K562 (cell line): Measurements from ENCODE around the gene SMAD3. TPM values are rescaled to one million over a fixed set of nuclear protein-coding genes. Genes with fewer than 3 reads are reported as not detected.

ENCODE experiments used
- ATAC-seq: fragments of 200-7000 bp; cut with Tn5 transposase; 3 replicates; pipeline ENCODE4 v1.9.1; 2020; ENCODE audit warnings: moderate library complexity
- BruUV-seq: library from RNA; stranded (reverse); fragments of 400-500 nt; replicated peaks from 2 replicates; lab custom pipeline; 2021; lab: Mats Ljungman, UMichigan
- CTCF ChIA-PET: fragments of 300-600 bp; formaldehyde crosslinking; extraction: SDS; loops from one replicate; lab custom pipeline; 2021; ENCODE audit warnings: low intra/inter-chr PET ratio; lab: Yijun Ruan, JAX
- POLR2A ChIA-PET: fragments of 300-600, 350-650 bp; sonication (Branson Sonifier 250); formaldehyde crosslinking; extraction: SDS; loops from one replicate; lab custom pipeline; 2021; ENCODE audit warnings: antibody characterized with exemption, inconsistent platforms; lab: Yijun Ruan, JAX
- DNase-seq, 4 experiments: peaks; one replicate each; pipeline versions ENCODE4 v3.0.0 to v3.0.0-alpha.2; 2011 to 2018; ENCODE audit warnings: low spot score in 3 of 4, mixed read lengths in 3 of 4; ENCODE audit errors: extremely low read depth in 1 of 4
- FAIRE-seq: peaks from 2 replicates; lab custom pipeline; 2011; peaks lifted over from hg19 to GRCh38; lab: Jason Lieb, UNC
- H2AFZ ChIP-seq: 2 replicates; pipeline ENCODE4 v1.6.0; 2011; ENCODE audit warnings: low read depth, low read length, control low read depth, inconsistent platforms
- H3K27ac ChIP-seq: fragments of 200-600 bp; 3 replicates; pipeline ENCODE4 v1.8.0; 2011; ENCODE audit warnings: low read depth, mild to moderate bottlenecking, control low read depth, inconsistent platforms, low read length, moderate library complexity, mixed read lengths; ENCODE audit errors: extremely low read depth
- H3K27me3 ChIP-seq, 2 experiments: fragments of 300-600 bp in 1 of 2; 2 replicates in 1 of 2; 3 replicates in 1 of 2; pipeline versions ENCODE4 v1.6.0 to v1.8.0; 2011; ENCODE audit warnings: inconsistent platforms in 2 of 2, low read length in 2 of 2, mild to moderate bottlenecking in 1 of 2, mixed read lengths in 1 of 2, moderate library complexity in 1 of 2; ENCODE audit not compliant: control insufficient read depth in 2 of 2, insufficient read depth in 2 of 2
- H3K36me3 ChIP-seq: fragments of 300-600 bp; 3 replicates; pipeline ENCODE4 v1.8.0; 2011; ENCODE audit warnings: mild to moderate bottlenecking, low read length, inconsistent platforms; ENCODE audit not compliant: control insufficient read depth, insufficient read depth
- H3K4me1 ChIP-seq, 2 experiments: fragments of 200-600 bp in 1 of 2; replicated peaks in 1 of 2; 2 replicates in 1 of 2; 3 replicates in 1 of 2; pipeline versions ENCODE4 v1.5.1 to v1.8.0; 2011; ENCODE audit warnings: inconsistent platforms in 2 of 2, low read length in 2 of 2, mild to moderate bottlenecking in 1 of 2, mixed read lengths in 1 of 2, moderate library complexity in 1 of 2; ENCODE audit not compliant: control insufficient read depth in 2 of 2, insufficient read depth in 2 of 2
- H3K4me2 ChIP-seq: 2 replicates; pipeline ENCODE4 v1.6.1; 2011; ENCODE audit warnings: low read length, control low read depth, inconsistent platforms, mixed read lengths; ENCODE audit not compliant: insufficient read depth
- H3K4me3 ChIP-seq: fragments of 200-600 bp; sonication (generic), shearing (Covaris generic); 2 replicates; pipeline ENCODE4 v1.5.1; 2016; ENCODE audit warnings: control low read depth, inconsistent platforms
- H3K79me2 ChIP-seq: fragments of 200-600 bp; 3 replicates; pipeline ENCODE4 v1.8.0; 2011; ENCODE audit warnings: low read length, inconsistent platforms; ENCODE audit not compliant: control insufficient read depth, insufficient read depth
- H3K9ac ChIP-seq, 2 experiments: 2 replicates each; pipeline versions ENCODE4 v1.6.0 to v1.6.1; 2011; ENCODE audit warnings: low read depth in 2 of 2, low read length in 2 of 2, control low read depth in 1 of 2, inconsistent platforms in 1 of 2, mild to moderate bottlenecking in 1 of 2, mixed read lengths in 1 of 2; ENCODE audit not compliant: insufficient read depth in 1 of 2
- H3K9me1 ChIP-seq: one replicate; pipeline ENCODE4 v1.6.0; 2011; ENCODE audit warnings: inconsistent platforms, mild to moderate bottlenecking, low read length, moderate library complexity; ENCODE audit not compliant: control insufficient read depth, insufficient read depth
- H3K9me3 ChIP-seq: replicated peaks from 2 replicates; pipeline ENCODE4 v1.5.1; 2011; ENCODE audit warnings: low read depth, low read length, inconsistent platforms; ENCODE audit not compliant: control insufficient read depth, insufficient read depth
- H4K20me1 ChIP-seq: replicated peaks from 2 replicates; pipeline ENCODE4 v1.6.1; 2011; ENCODE audit warnings: low read length, inconsistent platforms, mixed read lengths; ENCODE audit not compliant: control insufficient read depth, insufficient read depth
- FOXJ3 ChIP-seq: sonication (generic); formaldehyde crosslinking; IDR thresholded peaks from 2 replicates; pipeline ENCODE4 v1.4.0; 2020; ENCODE audit warnings: mild to moderate bottlenecking, missing genetic modification reagents
- ZNF609 ChIP-seq: sonication (generic); formaldehyde crosslinking; IDR thresholded peaks from 2 replicates; pipeline ENCODE4 v1.8.1; 2023; ENCODE audit warnings: missing genetic modification reagents, mild to moderate bottlenecking, borderline replicate concordance
- WGBS: fragments of 100-300 bp; shearing (Covaris generic); methylation state at CpG from one replicate; pipeline ENCODE4 v1.1.6; 2016; ENCODE audit warnings: low coverage, mixed read lengths; ENCODE audit not compliant: insufficient coverage; ENCODE audit errors: missing lambda C conversion rate; 5-methylcytosine and 5-hydroxymethylcytosine counted together
- in situ Hi-C: fragments of 300-500 bp; cut with MboI; formaldehyde crosslinking; loops from 4 replicates; pipeline ENCODE4 v1.15.0; 2018; ENCODE audit warnings: inconsistent platforms, mixed read lengths
- intact Hi-C: fragments of 100-400 bp; cut with micrococcal nuclease; formaldehyde crosslinking; loops from 2 replicates; pipeline ENCODE4 v1.14.2; 2022
- polyA plus RNA-seq, 8 experiments: library from polyadenylated mRNA; depleted of rRNA in 4 of 8; stranded (reverse) in 5 of 8; unstranded in 3 of 8; fragments of >200 nt; fragmentation: Nextera tagmentation in 2 of 8; fragmentation: Illumina TruSeq in 1 of 8; extraction: Ambion mirVana in 2 of 8; extraction: Trizol in 1 of 8; gene quantifications; 2 replicates each; pipeline versions ENCODE4 v1.2.1 to v1.2.3, GENCODE V29; 2011 to 2014; ENCODE audit warnings: inconsistent platforms in 1 of 8, missing spikeins in 1 of 8
- total RNA-seq, 7 experiments: library from RNA; depleted of rRNA in 6 of 7; stranded (reverse); fragments of >200 nt in 6 of 7; fragmentation: Illumina TruSeq in 2 of 7; extraction: Trizol in 2 of 7; gene quantifications; 2 replicates each; pipeline versions ENCODE4 v1.2.1 to v1.2.3, GENCODE V29; 2011 to 2021; ENCODE audit warnings: low replicate concordance in 1 of 7

SMAD3 gene
- total and polyA plus RNA-seq, 9 of the 15 experiments (the other 6 are each of a cell fraction or from before 2014, with no cell fraction given), result 4.3 to 39.2 (median 11.1) TPM

DNA sequence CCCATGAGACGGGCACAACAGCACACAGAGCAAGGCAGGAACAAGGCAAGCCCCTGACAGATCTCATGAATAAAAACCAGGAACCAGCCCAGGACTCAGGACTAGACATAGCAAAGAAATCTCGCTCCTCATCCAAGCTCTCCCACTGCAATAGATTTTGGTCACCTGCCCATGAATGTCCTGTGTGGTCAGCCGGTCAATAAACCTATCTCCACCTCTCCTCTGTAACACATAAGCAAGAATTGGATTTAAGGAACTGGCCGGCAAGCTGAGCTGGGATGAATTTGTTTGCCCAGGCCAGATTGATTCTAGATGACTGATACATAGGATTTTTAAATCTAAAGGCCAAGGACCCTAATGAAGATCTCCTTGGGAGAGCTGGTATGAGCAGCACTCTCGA, 46.3 kb upstream of the SMAD3 start:
- no peaks in the 10 kb centered on the region for H3K79me2 ChIP-seq
- no peak for DNase-seq
- no peak overlapping the region for H3K4me2 ChIP-seq
- no peaks in the 10 kb centered on the region for H3K9me3 ChIP-seq
- TF ChIP-seq FOXJ3 (CRISPR knock-in tag) (no peak), ZNF609 (CRISPR knock-in tag) (no peak)
- ChIA-PET POLR2A (interaction anchor here (0.6 kb wide), 1 partner anchor 177 kb away, joined by 3 read pairs; no protein-coding TSS in a partner anchor), CTCF (no interaction called here)
- no TSS peak for BruUV-seq
- H3K4me1 ChIP-seq, result peaks cover 8 to 12% of the 10 kb centered on the region in 2 experiments
- no peak overlapping the region for H2AFZ ChIP-seq
- intact Hi-C loops (no loop called here), in situ Hi-C loops (no loop called here)
- no peaks in the 10 kb centered on the region for H3K27me3 ChIP-seq
- no peaks in the 10 kb centered on the region for H3K9me1 ChIP-seq
- no peak for ATAC-seq
- H4K20me1 ChIP-seq, result no peaks in the 10 kb centered on the region
- WGBS, result 30% methylated on average over 5 of the region's 5 CpGs
- no peak overlapping the region for H3K27ac ChIP-seq
- H3K9ac ChIP-seq, result no peak overlapping the region
- no peak overlapping the region for H3K4me3 ChIP-seq
- no peak for FAIRE-seq
- no peaks in the 10 kb centered on the region for H3K36me3 ChIP-seq
